Ovary (tissue), 1 donor: Measurements from ENCODE around the gene MAPK8IP3.

Source experiments
- EP300 ChIP-seq: sonication (generic); formaldehyde crosslinking; IDR thresholded peaks from one replicate; pipeline ENCODE4 v1.6.1; 2017; ENCODE audit warnings: antibody characterized with exemption
- POLR2A ChIP-seq: fragments of 450-650 bp; IDR thresholded peaks from one replicate; pipeline ENCODE4 v1.6.1; 2017; ENCODE audit warnings: antibody characterized with exemption, mild to moderate bottlenecking, moderate library complexity

GRCh38 chr16:1659031-1659430, 47.0 kb upstream of the MAPK8IP3 start:
- TF ChIP-seq POLR2A (no peak), EP300 (no peak)
